ENCODE measurements around the gene CCHCR1. TPM values are rescaled to one million over a fixed set of nuclear protein-coding genes. Genes with fewer than 3 reads are reported as not detected.
"Not testable (repeated sequence)": the region's sequence is repeated elsewhere in the genome, so short reads cannot be mapped to it uniquely, and the experiment has no call there.

CCHCR1 gene
- total and polyA plus RNA-seq, 9 donors: 11.2 to 31.5 (median 23.6) TPM

GRCh38 chr6:31194061-31194834 is 36.6 kb upstream of the CCHCR1 start:
- TF ChIP-seq EP300 (IDR thresholded peaks at IDR 0.05) (no peak), CTCF (IDR thresholded peaks at IDR 0.05) (no peak), POLR2A (IDR thresholded peaks at IDR 0.05) (no peak)
- Histone ChIP-seq H3K9me3 (no peaks in the 10 kb centered on the region), H3K27ac (no peak overlapping the region), H3K27me3 (no peaks in the 10 kb centered on the region), H3K36me3 (no peaks in the 10 kb centered on the region), H3K4me3 (no peak overlapping the region), H3K4me1 (ENCODE audit: insufficient read depth) (peaks cover 2% of the 10 kb centered on the region)
- WGBS, 3 donors: 77 to 82% (median 82%) methylated on average over 6 of the region's 6 CpGs
- DNase-seq: no peak
- intact Hi-C loops (cut with DNase I): loop anchor here (5.0 to 10.0 kb wide), 3 partner anchors 57 to 171 kb away; partner anchors contain the start of genes PSORS1C2 (in 4 of the 4) and HLA-B (in 1 of the 4)

- intact Hi-C loops (cut with DNase I): loop anchor here (5.0 to 10.0 kb wide), 3 partner anchors 56 to 172 kb away; partner anchors contain the start of genes PSORS1C2 (in 4 of the 4) and HLA-B (in 1 of the 4)
- Histone ChIP-seq H3K27me3 (no peaks in the 10 kb centered on the region), H3K4me1 (ENCODE audit: insufficient read depth) (no peaks in the 10 kb centered on the region), H3K4me3 (no peak overlapping the region), H3K9me3 (no peaks in the 10 kb centered on the region), H3K27ac (no peak overlapping the region), H3K36me3 (no peaks in the 10 kb centered on the region)
- no peak for DNase-seq
- WGBS, 3 donors: 65 to 82% (median 75%) methylated on average over 8 of the region's 8 CpGs
- TF ChIP-seq POLR2A (IDR thresholded peaks at IDR 0.05) (no peak), CTCF (IDR thresholded peaks at IDR 0.05) (no peak), EP300 (IDR thresholded peaks at IDR 0.05) (no peak)
These were observed 35.6 kb upstream of the CCHCR1 start for GRCh38 chr6:31193206-31193605.

DNA sequence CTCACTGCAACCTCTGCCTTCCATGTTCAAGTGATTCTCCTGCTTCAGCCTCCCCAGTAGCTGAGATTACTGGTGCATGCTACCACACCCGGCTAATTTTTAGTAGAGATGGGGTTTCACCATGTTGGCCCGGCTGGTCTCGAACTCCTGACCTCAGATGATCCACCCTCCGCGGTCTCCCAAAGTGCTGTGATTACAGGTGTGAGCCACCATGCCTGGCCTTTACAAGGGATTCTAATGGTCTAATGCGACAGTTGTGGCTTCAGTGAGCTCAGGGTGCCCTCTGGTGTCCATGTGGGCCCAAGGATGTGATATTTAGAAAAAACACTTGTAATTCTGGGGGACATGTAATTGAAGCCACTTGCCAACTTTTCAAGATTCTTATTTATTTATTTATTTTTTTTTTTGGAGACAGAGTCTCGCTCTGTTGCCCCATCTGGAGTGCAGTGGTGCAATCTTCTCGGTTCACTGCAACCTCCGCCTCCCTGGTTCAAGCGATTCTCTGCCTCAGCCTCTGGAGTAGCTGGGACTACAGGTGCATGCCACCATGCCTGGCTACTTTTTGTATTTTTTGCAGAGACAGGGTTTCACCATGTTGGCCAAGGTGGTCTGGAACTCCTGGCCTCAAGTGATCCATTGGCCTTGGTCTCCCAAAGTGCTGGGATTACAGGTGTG is 35.0 kb upstream of the CCHCR1 start:
- TF ChIP-seq CTCF (IDR thresholded peaks at IDR 0.05): peak in 2 of 3 donors; percentile 17 to 52
- DNase-seq: peak; percentile 49 to 70 (median 59)
- 54 to 59% (median 58%) methylated on average over 10 of the region's 10 CpGs for WGBS, 3 donors
- H3K4me3 ChIP-seq; H3K27ac ChIP-seq; H3K4me1 ChIP-seq (ENCODE audit: insufficient read depth); H3K9me3 ChIP-seq; H3K36me3 ChIP-seq; H3K27me3 ChIP-seq: not testable (repeated sequence)
- intact Hi-C loops (cut with DNase I): loop anchor here (5.0 to 10.0 kb wide), 3 partner anchors 55 to 172 kb away; partner anchors contain the start of genes PSORS1C2 (in 4 of the 4) and HLA-B (in 1 of the 4)

DNA sequence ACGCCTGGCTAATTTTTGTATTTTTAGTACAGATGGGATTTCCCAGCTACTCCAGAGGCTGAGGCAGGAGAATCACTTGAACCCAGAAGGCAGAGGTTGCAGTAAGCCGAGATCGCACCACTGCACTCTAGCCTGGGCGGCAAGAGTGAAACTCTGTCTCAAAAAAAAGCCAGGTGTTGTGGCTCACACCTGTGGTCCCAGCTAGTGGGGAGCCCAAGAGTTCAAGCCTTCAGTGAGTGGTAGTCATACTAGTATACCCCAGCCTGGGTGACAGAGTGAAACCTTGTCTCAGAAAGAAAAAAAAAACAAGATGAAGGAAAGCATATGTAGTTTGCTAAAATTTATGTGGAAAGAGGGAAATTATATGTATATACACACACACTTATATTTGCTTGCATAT is 32.9 kb upstream of the CCHCR1 start:
- Histone ChIP-seq H3K9me3 (no peaks in the 10 kb centered on the region), H3K4me1 (ENCODE audit: insufficient read depth) (no peaks in the 10 kb centered on the region), H3K27me3 (no peaks in the 10 kb centered on the region), H3K36me3 (no peaks in the 10 kb centered on the region), H3K4me3 (no peak overlapping the region), H3K27ac (no peak overlapping the region)
- 79 to 90% (median 89%) methylated on average over 4 of the region's 4 CpGs for WGBS, 3 donors
- no peak for DNase-seq
- intact Hi-C loops (cut with DNase I): loop anchor here (5.0 to 10.0 kb wide), 3 partner anchors 53 to 174 kb away; partner anchors contain the start of genes PSORS1C2 (in 4 of the 4) and HLA-B (in 1 of the 4)
- no peak for TF ChIP-seq EP300 (IDR thresholded peaks at IDR 0.05)
- no peak for TF ChIP-seq POLR2A (IDR thresholded peaks at IDR 0.05)
- no peak for TF ChIP-seq CTCF (IDR thresholded peaks at IDR 0.05)

GRCh38 chr6:31189223-31189622 is 31.6 kb upstream of the CCHCR1 start:
- H3K4me1 ChIP-seq (ENCODE audit: insufficient read depth); intact Hi-C loops (cut with DNase I); H3K9me3 ChIP-seq; H3K27me3 ChIP-seq; H3K27ac ChIP-seq; H3K36me3 ChIP-seq; DNase-seq; H3K4me3 ChIP-seq: not testable (repeated sequence)
- 88 to 96% (median 95%) methylated on average over 3 of the region's 3 CpGs for WGBS, 3 donors
